Measurements from ENCODE around the gene GARIN5B. TPM values are rescaled to one million over a fixed set of nuclear protein-coding genes. Genes with fewer than 3 reads are reported as not detected.

The GARIN5B gene
- total RNA-seq, 1 donor from 2014 or later: not detected

- no peak for DNase-seq (ENCODE audit: low spot score)
Measured at GRCh38 chr19:55389386-55390317, 26.6 kb upstream of the GARIN5B start.

DNA sequence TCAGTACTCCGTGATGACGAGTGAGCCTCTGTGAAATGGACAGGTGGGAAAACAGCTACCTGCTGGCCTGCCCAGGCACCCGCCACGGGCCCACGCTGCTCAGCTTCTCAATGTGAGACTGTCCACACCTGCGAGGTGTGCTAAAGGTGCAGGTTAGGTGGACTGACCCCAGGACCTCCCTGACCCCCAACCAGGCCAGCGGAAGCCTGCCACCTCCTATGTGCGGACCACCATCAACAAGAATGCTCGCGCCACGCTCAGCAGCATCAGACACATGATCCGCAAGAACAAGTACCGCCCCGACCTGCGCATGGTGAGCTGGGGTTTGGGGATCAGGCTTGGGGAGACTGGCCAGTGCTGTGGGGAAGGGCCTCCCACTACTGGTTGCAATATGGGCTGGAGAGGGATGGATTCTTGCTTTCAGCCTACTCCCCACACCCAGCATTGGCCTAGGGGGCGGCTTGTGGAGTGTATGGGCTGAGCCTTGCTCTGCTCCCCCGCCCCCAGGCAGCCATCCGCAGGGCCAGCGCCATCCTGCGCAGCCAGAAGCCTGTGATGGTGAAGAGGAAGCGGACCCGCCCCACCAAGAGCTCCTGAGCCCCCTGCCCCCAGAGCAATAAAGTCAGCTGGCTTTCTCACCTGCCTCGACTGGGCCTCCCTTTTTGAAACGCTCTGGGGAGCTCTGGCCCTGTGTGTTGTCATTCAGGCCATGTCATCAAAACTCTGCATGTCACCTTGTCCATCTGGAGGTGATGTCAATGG lies 24.9 kb upstream of the GARIN5B start:
- no peak for DNase-seq (ENCODE audit: low spot score)

DNA sequence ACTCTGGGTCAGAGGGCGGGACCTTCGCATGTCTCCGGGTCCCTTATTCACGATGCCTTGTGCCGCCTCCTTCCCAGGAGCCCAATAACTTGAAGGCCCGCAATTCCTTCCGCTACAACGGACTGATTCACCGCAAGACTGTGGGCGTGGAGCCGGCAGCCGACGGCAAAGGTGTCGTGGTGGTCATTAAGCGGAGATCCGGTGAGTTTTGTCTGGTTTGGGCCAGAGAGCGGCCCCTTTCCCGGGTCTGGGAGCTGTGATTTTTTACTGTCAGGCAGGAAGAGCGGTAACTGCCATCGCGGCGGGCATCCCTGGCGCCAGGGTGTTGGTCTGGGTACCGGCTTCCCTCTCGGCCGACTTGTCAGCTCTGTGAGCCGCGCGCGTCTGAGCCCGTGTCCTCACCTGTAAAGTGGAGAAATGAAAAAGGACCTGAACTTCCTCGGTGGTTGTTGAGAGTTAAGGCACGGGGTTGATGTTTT lies 23.5 kb upstream of the GARIN5B start:
- no peak for DNase-seq (ENCODE audit: low spot score)

DNA sequence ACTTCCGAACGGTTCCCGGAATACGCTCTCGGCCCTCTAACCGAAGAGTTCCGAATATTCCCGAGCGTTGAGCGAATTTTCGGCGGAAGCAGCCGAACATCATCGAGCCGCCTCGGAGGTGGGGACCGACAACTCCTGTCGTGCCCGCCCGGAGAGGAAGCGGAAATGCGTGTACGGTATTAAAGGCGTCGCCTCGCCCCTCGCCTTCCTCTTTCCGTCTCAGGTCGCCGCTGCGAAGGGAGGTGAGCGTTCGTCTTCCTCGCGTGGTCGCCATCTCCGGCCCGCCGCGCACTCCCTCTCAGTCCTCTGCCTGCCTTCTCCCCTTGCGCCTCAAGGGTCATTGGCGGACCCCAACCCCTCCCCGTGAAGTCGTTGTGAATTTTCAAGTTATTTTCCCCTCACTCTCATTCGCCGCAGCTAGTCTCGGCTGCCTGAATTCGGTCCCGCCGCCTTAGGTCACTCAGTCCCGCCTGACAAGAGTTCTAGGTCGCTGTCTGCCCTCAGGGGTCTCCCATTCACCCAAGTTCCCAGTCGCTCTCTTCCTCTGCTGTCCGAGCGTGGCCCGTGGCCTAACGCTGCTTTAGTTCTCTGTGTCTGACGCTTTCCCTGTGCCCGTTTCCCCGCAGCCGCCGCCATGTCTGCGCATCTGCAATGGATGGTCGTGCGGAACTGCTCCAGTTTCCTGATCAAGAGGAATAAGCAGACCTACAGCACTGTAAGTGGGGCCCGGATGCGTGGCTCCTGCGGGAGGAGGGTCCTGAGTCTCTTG lies 22.8 kb upstream of the GARIN5B start, which contains the start of gene RPL28:
Gene RPL28 (plus strand): TSS at position 209 of the 769 bp plus-strand sequence. CDS start 426 bp downstream, at position 635.
- DNase-seq (ENCODE audit: low spot score): peak; percentile 99

DNA sequence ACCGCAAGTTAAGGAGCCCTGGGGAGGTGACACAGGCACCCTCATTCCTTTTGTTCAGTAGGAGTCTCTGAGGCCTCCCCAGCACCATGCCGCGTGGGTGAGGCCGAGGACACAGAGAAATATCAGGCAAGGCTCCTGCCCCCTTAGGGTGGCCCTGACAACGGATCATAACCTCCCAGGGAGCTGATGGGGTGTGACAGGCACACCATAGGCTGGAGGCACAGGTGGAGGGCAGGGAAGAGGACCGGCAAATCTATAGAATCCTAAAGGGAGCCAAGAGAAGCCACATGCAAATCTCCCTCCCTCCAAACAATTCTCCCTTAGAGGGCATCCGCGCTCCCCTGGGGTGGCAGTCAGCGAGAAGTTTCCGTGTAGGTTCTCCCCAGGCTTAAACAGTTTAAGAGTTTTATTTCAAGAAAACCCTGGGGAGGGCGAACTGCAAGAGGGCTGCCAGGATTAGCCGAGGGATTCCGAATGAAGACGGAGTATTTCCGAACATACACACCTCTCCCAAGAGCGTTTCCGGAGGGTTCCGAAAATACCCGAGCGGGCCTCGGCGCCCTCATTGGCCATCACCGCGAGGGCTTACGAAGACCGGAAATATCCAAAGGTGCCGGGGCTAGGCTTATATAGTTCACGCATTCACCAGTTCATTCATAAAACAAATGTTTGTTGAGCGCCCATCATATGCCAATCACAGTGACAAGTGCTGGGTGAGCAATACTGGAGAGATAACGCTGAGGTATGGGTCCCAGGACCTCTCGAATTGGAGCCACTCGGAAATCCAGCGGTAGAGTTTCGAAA lies 22.1 kb upstream of the GARIN5B start:
- peak; percentile 96 for DNase-seq (ENCODE audit: low spot score)

DNA sequence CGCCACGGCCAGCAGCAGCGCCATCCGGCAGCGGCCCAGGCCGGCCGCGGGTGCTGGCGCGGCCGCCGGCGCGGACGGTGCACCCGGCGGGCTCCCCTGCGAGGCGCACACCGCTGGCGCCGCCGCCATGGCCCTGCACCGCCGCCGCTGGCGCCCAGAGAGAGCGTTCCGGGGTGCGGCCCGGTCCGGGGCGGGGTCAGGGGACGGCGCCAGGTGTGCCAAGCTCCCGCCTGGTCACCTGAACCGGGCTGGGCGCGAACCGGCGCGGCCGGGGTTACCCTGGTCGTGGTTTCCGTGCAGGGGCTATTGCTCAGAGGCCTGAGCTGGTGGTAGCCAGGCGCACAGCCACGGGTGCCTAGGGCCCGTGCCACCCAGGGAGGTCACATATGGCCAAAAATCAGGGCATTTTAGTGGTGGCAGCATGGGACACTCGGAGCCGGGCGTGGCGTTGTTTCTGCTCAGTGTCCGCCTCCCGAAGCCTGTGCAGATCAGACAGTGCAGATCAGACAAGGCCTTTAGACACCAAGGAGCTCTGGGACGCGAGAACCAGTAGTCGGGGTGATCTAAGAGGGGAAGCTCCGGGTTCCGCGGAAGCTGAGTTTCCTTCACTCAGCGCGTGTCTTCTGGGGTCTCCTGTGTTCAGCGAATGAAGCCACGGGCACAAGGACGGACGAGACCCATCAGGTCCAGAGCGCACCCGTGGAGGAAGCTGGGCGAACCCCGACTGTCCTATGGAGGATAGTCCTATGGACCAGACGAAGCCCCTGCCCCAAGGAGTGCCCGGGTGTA lies 21.3 kb upstream of the GARIN5B start, which contains the start of gene TMEM238:
Gene TMEM238 (minus strand): TSS at position 162 of the 789 bp plus-strand sequence. CDS start 33 bp downstream, at position 129.
- DNase-seq (ENCODE audit: low spot score): no peak

- no peak for DNase-seq (ENCODE audit: low spot score)
Measured at GRCh38 chr19:55383279-55384130, 20.4 kb upstream of the GARIN5B start.

- DNase-seq (ENCODE audit: low spot score): no peak
Measured at GRCh38 chr19:55382522-55383054, 19.5 kb upstream of the GARIN5B start.

DNA sequence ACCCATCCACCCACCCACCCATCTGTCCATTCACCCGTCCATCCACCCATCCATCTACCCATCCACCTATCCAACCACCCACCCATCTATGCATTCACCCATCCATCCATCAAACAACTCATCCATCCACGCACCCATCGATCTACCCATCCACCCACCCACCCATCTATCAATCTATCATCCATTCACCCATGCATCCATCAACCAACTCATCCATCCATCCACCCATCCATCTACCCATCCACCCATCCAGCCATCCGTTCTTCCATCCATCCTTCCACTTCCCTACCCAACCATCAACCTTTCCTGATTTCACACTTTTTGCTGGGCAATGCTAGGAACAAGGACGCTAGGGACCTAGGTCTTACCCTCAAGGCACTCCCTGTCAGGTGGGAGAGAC lies 19.0 kb upstream of the GARIN5B start:
- no peak for DNase-seq (ENCODE audit: low spot score)

- no peak for DNase-seq (ENCODE audit: low spot score)
Measured at GRCh38 chr19:55379174-55379573, 16.1 kb upstream of the GARIN5B start.

- DNase-seq (ENCODE audit: low spot score): no peak
Measured at GRCh38 chr19:55377356-55378131, 14.5 kb upstream of the GARIN5B start.

DNA sequence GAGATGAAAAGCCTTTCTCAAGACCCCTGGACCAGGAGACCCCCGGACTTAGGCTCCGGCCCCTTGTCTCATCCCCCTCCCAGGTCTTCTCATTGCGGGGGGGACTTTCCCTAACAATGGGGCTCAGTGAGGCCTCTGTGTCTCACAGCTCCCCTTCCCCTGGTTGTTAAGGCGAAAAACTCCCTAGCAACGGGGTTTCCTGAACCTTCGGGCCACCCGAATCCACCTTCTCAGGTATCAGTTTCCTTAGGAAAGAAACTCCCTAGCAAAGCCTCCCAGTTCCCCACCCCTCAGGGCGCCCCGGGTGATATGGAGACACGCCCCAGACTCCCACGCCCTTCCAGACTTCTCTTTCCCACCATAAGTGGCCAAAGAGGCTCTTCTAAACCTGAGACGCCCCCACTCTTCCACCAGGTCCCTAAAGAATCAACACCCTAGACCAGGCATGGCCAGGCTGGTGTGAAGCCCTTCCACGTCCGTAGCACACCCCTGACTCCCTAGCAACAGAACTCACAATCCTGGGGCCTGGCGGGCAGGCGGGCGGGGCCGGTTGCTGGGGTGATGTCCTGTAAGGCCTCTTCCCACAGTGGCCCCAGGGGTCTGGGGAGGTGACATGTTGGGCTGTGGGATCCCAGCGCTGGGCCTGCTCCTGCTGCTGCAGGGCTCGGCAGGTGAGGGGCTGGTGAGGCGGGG lies 13.3 kb upstream of the GARIN5B start, which contains the start of gene TMEM190:
Gene TMEM190 (plus strand): TSS at position 586 of the 693 bp plus-strand sequence. CDS start 28 bp downstream, at position 614.
- DNase-seq (ENCODE audit: low spot score): no peak

DNA sequence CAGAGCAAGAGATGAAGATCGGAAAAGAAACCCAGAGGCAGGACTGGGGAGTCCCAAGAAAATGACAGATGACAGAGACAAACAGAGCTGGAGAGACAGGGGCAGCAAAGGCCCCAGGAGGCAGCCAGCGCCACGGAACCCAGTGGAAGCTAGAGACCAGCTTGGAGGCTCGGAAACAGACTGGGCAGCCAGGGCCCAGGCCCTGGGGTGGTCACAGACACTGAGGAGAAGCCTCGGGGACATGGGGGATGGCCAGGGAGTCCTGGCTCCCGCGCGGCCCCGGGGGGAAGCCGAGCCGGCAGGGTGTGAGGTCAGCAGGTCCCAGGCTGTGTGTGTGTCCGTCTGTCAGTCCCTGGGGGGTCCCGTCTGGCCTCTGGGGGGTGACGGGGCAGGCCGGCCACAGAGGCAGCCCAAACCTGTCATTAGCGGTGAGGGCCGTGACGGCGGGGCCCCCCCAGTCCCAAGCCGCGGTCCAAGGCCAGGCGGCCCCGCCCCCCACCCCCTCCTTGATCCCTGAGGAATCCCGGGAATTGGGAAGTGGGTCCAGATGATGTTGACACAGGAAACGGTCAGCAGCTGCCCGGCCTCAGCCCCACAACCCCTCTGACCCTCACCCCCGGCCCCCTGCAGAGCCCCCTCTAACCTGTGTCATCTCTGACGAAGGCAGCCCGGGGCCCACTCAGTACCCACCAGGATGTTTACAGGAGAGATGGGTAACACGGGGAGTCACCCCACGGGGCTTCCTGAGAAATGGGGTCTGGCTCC lies 11.1 kb upstream of the GARIN5B start:
- DNase-seq (ENCODE audit: low spot score): no peak

GRCh38 chr19:55373306-55373992 lies 10.4 kb upstream of the GARIN5B start:
- DNase-seq (ENCODE audit: low spot score): no peak
